ENCODE results near the gene CSNK2A1.

Gene CSNK2A1

DNA sequence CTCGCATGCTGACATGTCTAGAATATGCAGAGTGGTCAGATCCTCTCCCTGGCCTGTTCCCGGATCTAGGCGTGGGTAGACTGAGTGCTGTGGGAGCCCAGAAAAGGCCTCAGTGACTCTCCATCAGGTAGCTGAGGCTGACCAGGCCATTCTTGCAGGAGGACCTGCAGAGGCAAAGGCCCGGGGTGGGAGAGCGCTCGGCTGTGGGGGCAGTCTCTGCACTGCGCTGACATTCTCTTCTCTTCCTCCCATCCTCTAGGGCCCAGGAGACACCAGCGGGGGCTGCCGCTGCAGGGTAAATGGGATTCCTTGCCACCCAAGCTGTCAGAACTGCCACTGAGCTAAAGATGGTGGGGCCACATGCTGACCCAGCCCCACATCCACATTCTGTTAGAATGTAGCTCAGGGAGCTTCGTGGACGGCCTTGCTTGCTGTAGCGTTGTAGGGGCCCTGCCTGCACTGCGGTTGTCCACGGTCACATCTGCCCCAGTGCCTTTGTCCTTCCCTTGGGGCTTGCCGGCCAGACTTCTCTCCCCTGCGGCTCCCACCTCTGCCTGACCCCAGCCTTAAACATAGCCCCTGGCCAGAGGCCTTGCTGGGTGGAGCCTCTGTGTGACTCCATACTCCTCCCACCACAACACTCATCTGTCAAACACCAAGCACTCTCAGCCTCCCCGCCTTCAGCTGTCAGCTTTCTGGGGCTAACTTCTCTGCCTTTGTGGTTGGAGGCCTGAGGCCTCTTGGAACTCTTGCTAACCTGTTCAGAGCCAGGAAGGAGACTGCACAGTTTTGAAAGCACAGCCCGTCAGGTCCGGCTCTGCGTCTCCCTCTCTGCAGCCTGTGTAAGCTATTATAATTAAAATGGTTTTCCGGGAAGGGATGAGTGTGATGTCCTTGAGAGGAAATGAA, 113.2 kb downstream of the CSNK2A1 start:
- no peak for DNase-seq (ENCODE audit: low read depth)

DNA sequence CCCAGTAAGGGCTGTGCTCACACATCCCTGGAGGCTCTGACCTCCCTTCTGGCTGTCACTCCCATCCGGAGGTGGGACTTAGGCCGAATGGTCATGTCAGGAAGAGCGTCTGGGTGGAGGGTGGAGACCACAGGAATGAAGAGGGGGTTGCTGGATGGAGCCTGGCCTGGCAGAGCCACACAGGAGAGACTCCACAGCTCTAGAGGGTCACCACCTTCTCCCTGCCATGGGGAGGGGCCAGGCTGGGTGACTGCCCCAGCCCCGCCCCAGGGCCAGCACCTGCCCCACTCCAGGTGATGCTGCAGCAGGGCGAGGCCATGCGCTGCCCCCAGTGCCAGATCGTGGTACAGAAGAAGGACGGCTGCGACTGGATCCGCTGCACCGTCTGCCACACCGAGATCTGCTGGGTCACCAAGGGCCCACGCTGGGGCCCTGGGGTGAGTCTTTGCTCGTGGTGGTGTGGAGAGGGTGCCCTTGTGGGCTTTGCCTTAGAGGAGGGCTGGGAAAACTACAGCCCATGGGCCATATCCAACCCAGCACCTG, 114.9 kb downstream of the CSNK2A1 start:
- no peak for DNase-seq (ENCODE audit: low read depth)

DNA sequence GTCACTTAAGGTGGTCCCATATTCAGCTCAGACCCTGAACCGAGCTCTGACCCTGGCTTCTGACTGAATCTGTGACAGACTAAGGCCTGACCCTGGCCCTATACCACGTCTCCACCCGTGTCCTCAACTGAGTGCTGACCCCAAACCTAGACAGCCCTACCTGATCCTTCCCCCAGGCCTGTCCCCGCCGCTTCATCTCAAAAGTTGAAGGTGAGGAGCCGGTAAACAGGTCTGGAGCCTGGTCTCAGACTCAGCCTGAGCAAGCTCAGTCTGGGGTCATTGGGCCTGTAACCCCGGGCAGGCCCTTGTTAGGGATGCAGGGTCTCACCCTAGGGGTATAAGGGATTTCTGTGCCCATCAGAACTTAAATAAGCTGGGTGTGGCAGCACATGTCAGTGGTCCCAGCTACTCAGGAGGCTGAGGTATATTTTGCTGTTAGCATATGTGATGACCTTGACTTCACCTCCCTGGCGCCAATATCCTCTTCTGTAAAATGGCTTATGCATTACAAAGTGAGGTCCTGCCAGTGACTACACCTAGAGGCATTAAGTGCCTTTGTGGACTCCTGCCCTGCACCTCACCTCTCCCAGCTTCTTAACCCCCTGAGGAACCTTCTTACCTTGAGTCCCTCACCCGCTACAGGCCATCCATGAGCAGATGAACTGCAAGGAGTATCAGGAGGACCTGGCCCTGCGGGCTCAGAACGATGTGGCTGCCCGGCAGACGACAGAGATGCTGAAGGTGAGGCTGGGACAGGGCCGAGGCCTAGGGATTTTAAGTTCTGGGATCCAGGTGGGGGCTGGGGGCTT, 115.5 kb downstream of the CSNK2A1 start:
- no peak for DNase-seq (ENCODE audit: low read depth)

DNA sequence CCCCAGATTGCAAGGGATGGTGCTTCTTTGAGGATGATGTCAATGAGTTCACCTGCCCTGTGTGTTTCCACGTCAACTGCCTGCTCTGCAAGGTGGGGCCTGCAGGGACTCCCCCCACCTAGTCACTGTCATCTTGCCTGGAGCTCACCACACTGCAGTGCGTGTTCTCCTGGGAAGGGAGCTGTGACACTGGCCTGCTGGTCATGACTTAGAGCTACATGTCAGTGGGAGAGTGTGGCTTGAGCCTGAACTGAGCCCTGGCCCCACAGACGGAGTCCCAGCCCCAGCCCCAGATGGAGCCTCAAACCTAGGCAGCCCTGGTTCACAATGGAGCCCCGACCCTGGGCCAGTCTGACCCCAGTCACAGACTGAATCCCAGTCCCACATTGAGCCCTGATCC, 116.2 kb downstream of the CSNK2A1 start:
- DNase-seq (ENCODE audit: low read depth), result no peak

DNA sequence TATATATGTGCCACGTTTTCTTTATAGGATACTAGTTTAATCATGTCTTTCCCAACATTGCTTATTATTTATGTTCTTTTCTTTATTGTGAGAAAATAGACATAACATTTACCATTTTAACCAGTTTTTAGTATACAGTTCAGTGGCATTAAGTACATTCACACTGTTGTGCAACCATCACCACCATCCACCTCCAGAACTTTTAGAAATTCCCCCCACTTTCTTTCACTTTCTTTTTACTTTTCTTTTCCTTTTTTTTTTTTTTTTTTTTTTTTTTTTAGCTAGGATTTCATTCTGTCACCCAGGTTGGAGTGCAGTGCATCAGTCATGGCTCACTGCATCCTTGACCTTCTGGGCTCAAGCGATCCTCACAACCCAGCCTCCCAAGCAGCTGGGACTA, 117.0 kb downstream of the CSNK2A1 start:
- DNase-seq (ENCODE audit: low read depth), result no peak
